ENCODE measurements around the gene CSF2.
"Not testable (repeated sequence)": the region's sequence is repeated elsewhere in the genome, so short reads cannot be mapped to it uniquely, and the experiment has no call there.

CSF2 gene

GRCh38 chr5:132087176-132087575 lies 13.6 kb downstream of the CSF2 start:
- DNase-seq (ENCODE audit: low spot score), result no peak

GRCh38 chr5:132087661-132088060 lies 14.1 kb downstream of the CSF2 start:
- no peak for DNase-seq (ENCODE audit: low spot score)

GRCh38 chr5:132089363-132089762 lies 15.8 kb downstream of the CSF2 start:
- no peak for DNase-seq (ENCODE audit: low spot score)

- no peak for DNase-seq (ENCODE audit: low spot score)
Observed at GRCh38 chr5:132090107-132090506, 16.5 kb downstream of the CSF2 start.

GRCh38 chr5:132093271-132093670 lies 19.7 kb downstream of the CSF2 start:
- no peak for DNase-seq (ENCODE audit: low spot score)

GRCh38 chr5:132094393-132095076 lies 20.9 kb downstream of the CSF2 start:
- no peak for DNase-seq (ENCODE audit: low spot score)

- DNase-seq (ENCODE audit: low spot score), result no peak
Observed at GRCh38 chr5:132095077-132095410, 21.5 kb downstream of the CSF2 start.

- no peak for DNase-seq (ENCODE audit: low spot score)
Observed at GRCh38 chr5:132095424-132095972, 21.9 kb downstream of the CSF2 start.

- DNase-seq (ENCODE audit: low spot score), result no peak
Observed at GRCh38 chr5:132096904-132097303, 23.3 kb downstream of the CSF2 start.

- no peak for DNase-seq (ENCODE audit: low spot score)
Observed at GRCh38 chr5:132098151-132098594, 24.6 kb downstream of the CSF2 start.

GRCh38 chr5:132098621-132099020 lies 25.0 kb downstream of the CSF2 start:
- DNase-seq (ENCODE audit: low spot score), result no peak

GRCh38 chr5:132099076-132099748 lies 25.6 kb downstream of the CSF2 start:
- DNase-seq (ENCODE audit: low spot score), result no peak

GRCh38 chr5:132099905-132100304 lies 26.3 kb downstream of the CSF2 start:
- DNase-seq (ENCODE audit: low spot score), result no peak

GRCh38 chr5:132100672-132101261 lies 27.2 kb downstream of the CSF2 start:
- no peak for DNase-seq (ENCODE audit: low spot score)

GRCh38 chr5:132101385-132101880 lies 27.8 kb downstream of the CSF2 start:
- DNase-seq (ENCODE audit: low spot score), result no peak

GRCh38 chr5:132102101-132102701 lies 28.6 kb downstream of the CSF2 start:
- DNase-seq (ENCODE audit: low spot score), result no peak

- no peak for DNase-seq (ENCODE audit: low spot score)
Observed at GRCh38 chr5:132102944-132103331, 29.3 kb downstream of the CSF2 start.

GRCh38 chr5:132103332-132103951 lies 29.9 kb downstream of the CSF2 start:
- DNase-seq (ENCODE audit: low spot score), result no peak

- no peak for DNase-seq (ENCODE audit: low spot score)
Observed at GRCh38 chr5:132103969-132104391, 30.4 kb downstream of the CSF2 start.

- no peak for DNase-seq (ENCODE audit: low spot score)
Observed at GRCh38 chr5:132104556-132104955, 31.0 kb downstream of the CSF2 start.

GRCh38 chr5:132105688-132106087 lies 32.1 kb downstream of the CSF2 start:
- no peak for DNase-seq (ENCODE audit: low spot score)

- not testable (repeated sequence) for DNase-seq (ENCODE audit: low spot score)
Observed at GRCh38 chr5:132108495-132108894, 34.9 kb downstream of the CSF2 start.

Data from hematopoietic multipotent progenitor cell treated with erythropoietin and hydrocortisone succinate and interleukin-3 and kit ligand, for 17 days (in vitro differentiated cells).